CD4-positive, alpha-beta T cell (primary cell): ENCODE results near the gene EPHA4. TPM values are rescaled to one million over a fixed set of nuclear protein-coding genes. Genes with fewer than 3 reads are reported as not detected.

Experiments used
- ATAC-seq: fragments of 200-7000 bp; cut with Tn5 transposase; one replicate; pipeline ENCODE4 v1.10.0; 2022; ENCODE audit warnings: mild to moderate bottlenecking; ENCODE audit not compliant: poor library complexity
- CTCF ChIA-PET: fragments of 350-600 bp; sonication (Branson Sonifier 250); formaldehyde crosslinking; loops from one replicate; lab custom pipeline; 2021; ENCODE audit warnings: antibody characterized with exemption, inconsistent platforms; lab: Charles Lee
- POLR2A ChIA-PET: fragments of 350-600 bp; sonication (Branson Sonifier 250); formaldehyde crosslinking; loops from one replicate; lab custom pipeline; 2021; ENCODE audit warnings: antibody characterized with exemption, inconsistent platforms; lab: Charles Lee
- DNase-seq, 14 experiments: peaks; one replicate each; pipeline ENCODE4 v3.0.0-alpha.2; 2013 to 2020; ENCODE audit warnings: mixed read lengths in 2 of 14
- H3K27ac ChIP-seq, 2 donors: one replicate each; pipeline versions ENCODE4 v1.5.1 to v1.7.0; 2013; ENCODE audit warnings: low read length in 2 of 2, low read depth in 1 of 2, mild to moderate bottlenecking in 1 of 2
- H3K27me3 ChIP-seq, 2 experiments: 1 replicate in 1 of 2; 2 replicates in 1 of 2; pipeline versions ENCODE4 v1.6.1 to v1.7.0; 2013; ENCODE audit warnings: low read length in 2 of 2, control low read depth in 1 of 2, mild to moderate bottlenecking in 1 of 2, moderate library complexity in 1 of 2; ENCODE audit not compliant: insufficient read depth in 2 of 2, control insufficient read depth in 1 of 2
- H3K36me3 ChIP-seq: one replicate; pipeline ENCODE4 v1.6.1; 2013; ENCODE audit warnings: low read length, control low read depth; ENCODE audit not compliant: insufficient read depth
- H3K4me1 ChIP-seq: one replicate; pipeline ENCODE4 v1.6.1; 2013; ENCODE audit warnings: low read length, control low read depth; ENCODE audit not compliant: insufficient read depth
- H3K4me3 ChIP-seq: one replicate; pipeline ENCODE4 v1.5.1; 2013; ENCODE audit warnings: mild to moderate bottlenecking, low read length, moderate library complexity
- H3K9me3 ChIP-seq, 2 experiments: 1 replicate in 1 of 2; 2 replicates in 1 of 2; pipeline versions ENCODE4 v1.6.1 to v1.7.0; 2013; ENCODE audit warnings: low read length in 2 of 2, mild to moderate bottlenecking in 2 of 2, control low read depth in 1 of 2, moderate library complexity in 1 of 2; ENCODE audit not compliant: control insufficient read depth in 1 of 2, insufficient read depth in 1 of 2
- H3K27ac Mint-ChIP-seq: one replicate; pipeline ENCODE4 v1.8.0; 2020; ENCODE audit warnings: mixed read lengths
- H3K27me3 Mint-ChIP-seq: one replicate; pipeline ENCODE4 v1.8.0; 2021; ENCODE audit warnings: mixed read lengths
- H3K36me3 Mint-ChIP-seq: one replicate; pipeline ENCODE4 v1.8.0; 2021; ENCODE audit warnings: low read depth, mixed read lengths
- H3K4me1 Mint-ChIP-seq: one replicate; pipeline ENCODE4 v1.8.0; 2021; ENCODE audit warnings: low read depth, mixed read lengths
- H3K4me3 Mint-ChIP-seq: one replicate; pipeline ENCODE4 v1.8.0; 2020; ENCODE audit warnings: mild to moderate bottlenecking, mixed read lengths
- H3K9me3 Mint-ChIP-seq: one replicate; pipeline ENCODE4 v1.8.0; 2020; ENCODE audit warnings: mixed read lengths
- CTCF ChIP-seq: fragments of 200-600 bp; IDR thresholded peaks from one replicate; pipeline ENCODE4 v1.8.0; 2022; ENCODE audit warnings: antibody characterized with exemption, mild to moderate bottlenecking
- intact Hi-C, 2 experiments: fragments of 100-400 bp; cut with DNase I in 1 of 2; cut with micrococcal nuclease in 1 of 2; formaldehyde crosslinking; loops; one replicate each; pipeline versions ENCODE4 v1.15.1 to v1.9.0; 2023 to 2025; cut with DNase I, micrococcal nuclease
- total RNA-seq, 174 experiments: library from RNA in 2 of 174; stranded (reverse) in 2 of 174; gene quantifications; one replicate each; pipeline ENCODE4 v1.2.3 and lab custom pipeline; 2021 to 2026

EPHA4 gene
- total RNA-seq, 2 experiments from 2014 or later = 85.7 to 86.5 TPM

GRCh38 chr2:221450280-221450679, 121.8 kb downstream of the EPHA4 start:
- CTCF ChIA-PET = no interaction called here
- Histone ChIP-seq H3K27me3 (no peaks in the 10 kb centered on the region), H3K27ac (no peak overlapping the region), H3K9me3 (no peaks in the 10 kb centered on the region), H3K36me3 (peaks cover 9% of the 10 kb centered on the region), H3K4me3 (no peak overlapping the region), H3K4me1 (no peaks in the 10 kb centered on the region)
- POLR2A ChIA-PET = no interaction called here
- DNase-seq (no peak), ATAC-seq (no peak)
- H3K9me3 Mint-ChIP-seq = no peaks in the 10 kb centered on the region
- H3K4me3 Mint-ChIP-seq = no peak overlapping the region
- no peak for TF ChIP-seq CTCF
- no peak overlapping the region for H3K27ac Mint-ChIP-seq
- no peaks in the 10 kb centered on the region for H3K27me3 Mint-ChIP-seq
- intact Hi-C loops = no loop called here
- peaks cover 45% of the 10 kb centered on the region for H3K36me3 Mint-ChIP-seq
- H3K4me1 Mint-ChIP-seq = no peaks in the 10 kb centered on the region

GRCh38 chr2:221449406-221449805, 122.7 kb downstream of the EPHA4 start:
- ATAC-seq (no peak), DNase-seq (no peak)
- H3K4me3 Mint-ChIP-seq = no peak overlapping the region
- CTCF ChIA-PET = no interaction called here
- H3K4me1 Mint-ChIP-seq = no peaks in the 10 kb centered on the region
- H3K27ac ChIP-seq = no peak overlapping the region
- H3K27ac Mint-ChIP-seq = no peak overlapping the region
- no peaks in the 10 kb centered on the region for H3K4me1 ChIP-seq
- H3K27me3 ChIP-seq = no peaks in the 10 kb centered on the region
- no peak for TF ChIP-seq CTCF
- H3K9me3 Mint-ChIP-seq = no peaks in the 10 kb centered on the region
- peaks cover 40% of the 10 kb centered on the region for H3K36me3 Mint-ChIP-seq
- POLR2A ChIA-PET = no interaction called here
- H3K27me3 Mint-ChIP-seq = no peaks in the 10 kb centered on the region
- no peaks in the 10 kb centered on the region for H3K9me3 ChIP-seq
- H3K4me3 ChIP-seq = no peak overlapping the region
- peaks cover 4% of the 10 kb centered on the region for H3K36me3 ChIP-seq
- intact Hi-C loops = no loop called here

GRCh38 chr2:221448844-221449390, 123.2 kb downstream of the EPHA4 start:
- Mint-ChIP-seq H3K27ac (no peak overlapping the region), H3K36me3 (peaks cover 37% of the 10 kb centered on the region), H3K4me3 (no peak overlapping the region), H3K27me3 (no peaks in the 10 kb centered on the region), H3K4me1 (no peaks in the 10 kb centered on the region), H3K9me3 (no peaks in the 10 kb centered on the region)
- no peak overlapping the region for H3K4me3 ChIP-seq
- no peaks in the 10 kb centered on the region for H3K4me1 ChIP-seq
- POLR2A ChIA-PET = no interaction called here
- CTCF ChIA-PET = no interaction called here
- no peak overlapping the region for H3K27ac ChIP-seq
- H3K9me3 ChIP-seq = no peaks in the 10 kb centered on the region
- peaks cover 3% of the 10 kb centered on the region for H3K36me3 ChIP-seq
- intact Hi-C loops = no loop called here
- TF ChIP-seq CTCF = no peak
- H3K27me3 ChIP-seq = no peaks in the 10 kb centered on the region
- no peak for DNase-seq
- ATAC-seq = no peak
